Caco-2 (cell line): ENCODE results near the gene WDR86. TPM values are rescaled to one million over a fixed set of nuclear protein-coding genes. Genes with fewer than 3 reads are reported as not detected.

Source experiments
- BruUV-seq: library from RNA; stranded (reverse); fragments of 400-500 nt; replicated peaks from 2 replicates; lab custom pipeline; 2021; lab: Mats Ljungman, UMichigan
- CTCF ChIA-PET: fragments of 300-600 bp; sonication (Branson Sonifier 250); formaldehyde crosslinking; loops from one replicate; lab custom pipeline; 2022; ENCODE audit warnings: antibody characterized with exemption; lab: Charles Lee
- POLR2A ChIA-PET: fragments of 300-600 bp; sonication (Branson Sonifier 250); formaldehyde crosslinking; loops from one replicate; lab custom pipeline; 2022; ENCODE audit warnings: antibody characterized with exemption; lab: Charles Lee
- DNase-seq, 2 experiments: peaks; one replicate each; pipeline versions ENCODE4 v3.0.0 to v3.0.0-alpha.2; 2020 to 2022
- H3K27me3 ChIP-seq: replicated peaks from 2 replicates; pipeline ENCODE4 v1.6.0; 2011; ENCODE audit warnings: low read length; ENCODE audit not compliant: control insufficient read depth, insufficient read depth
- H3K36me3 ChIP-seq: 2 replicates; pipeline ENCODE4 v1.5.1; 2011; ENCODE audit warnings: low read length; ENCODE audit not compliant: control insufficient read depth, insufficient read depth
- H3K4me1 ChIP-seq: fragments of 250-450 bp; sonication (Bioruptor Pico); 2 replicates; pipeline ENCODE4 v1.5.1; 2020; ENCODE audit warnings: mild to moderate bottlenecking
- H3K4me3 ChIP-seq: 2 replicates; pipeline ENCODE4 v1.5.1; 2011; ENCODE audit warnings: low read depth, mild to moderate bottlenecking, control low read depth, low read length
- H3K9me3 ChIP-seq: fragments of 250-450 bp; sonication (Bioruptor Pico); 2 replicates; pipeline ENCODE4 v1.5.1; 2020; ENCODE audit warnings: mild to moderate bottlenecking, moderate library complexity
- H3K27ac Mint-ChIP-seq: one replicate; pipeline ENCODE4 v1.8.0; 2022; ENCODE audit warnings: mixed read lengths; ENCODE audit not compliant: unreplicated experiment
- H3K27me3 Mint-ChIP-seq: one replicate; pipeline ENCODE4 v1.8.0; 2022; ENCODE audit warnings: mixed read lengths; ENCODE audit not compliant: insufficient read depth, unreplicated experiment
- H3K36me3 Mint-ChIP-seq: one replicate; pipeline ENCODE4 v1.8.0; 2022; ENCODE audit warnings: mild to moderate bottlenecking, mixed read lengths; ENCODE audit not compliant: insufficient read depth, unreplicated experiment
- H3K4me1 Mint-ChIP-seq: one replicate; pipeline ENCODE4 v1.8.0; 2022; ENCODE audit warnings: low read depth, mixed read lengths; ENCODE audit not compliant: unreplicated experiment
- H3K4me3 Mint-ChIP-seq: one replicate; pipeline ENCODE4 v1.8.0; 2022; ENCODE audit warnings: mild to moderate bottlenecking, moderate library complexity, mixed read lengths; ENCODE audit not compliant: unreplicated experiment
- H3K9me3 Mint-ChIP-seq: one replicate; pipeline ENCODE4 v1.8.0; 2022; ENCODE audit warnings: mixed read lengths; ENCODE audit not compliant: unreplicated experiment
- intact Hi-C: fragments of 100-400 bp; cut with micrococcal nuclease; formaldehyde crosslinking; loops from one replicate; pipeline ENCODE4 v1.10.0; 2022; ENCODE audit not compliant: unreplicated experiment
- total RNA-seq: library from RNA; stranded (reverse); gene quantifications from 2 replicates; pipeline ENCODE4 v1.2.3, GENCODE V29; 2022
- TF ChIP-seq, protein P1 (sequence below), 2 experiments: fragments of 200-600 bp in 1 of 2; IDR thresholded peaks; 1 replicate in 1 of 2; 2 replicates in 1 of 2; pipeline versions ENCODE4 v1.5.1 to v1.8.0; 2011 to 2022; ENCODE audit warnings: antibody characterized with exemption in 1 of 2, control low read depth in 1 of 2, inconsistent platforms in 1 of 2, low read depth in 1 of 2, low read length in 1 of 2, mild to moderate bottlenecking in 1 of 2, moderate library complexity in 1 of 2; ENCODE audit not compliant: insufficient read depth in 1 of 2, severe bottlenecking in 1 of 2, unreplicated experiment in 1 of 2

WDR86 gene
- total RNA-seq, 1 experiment from 2014 or later, result 0.52 TPM

DNA sequence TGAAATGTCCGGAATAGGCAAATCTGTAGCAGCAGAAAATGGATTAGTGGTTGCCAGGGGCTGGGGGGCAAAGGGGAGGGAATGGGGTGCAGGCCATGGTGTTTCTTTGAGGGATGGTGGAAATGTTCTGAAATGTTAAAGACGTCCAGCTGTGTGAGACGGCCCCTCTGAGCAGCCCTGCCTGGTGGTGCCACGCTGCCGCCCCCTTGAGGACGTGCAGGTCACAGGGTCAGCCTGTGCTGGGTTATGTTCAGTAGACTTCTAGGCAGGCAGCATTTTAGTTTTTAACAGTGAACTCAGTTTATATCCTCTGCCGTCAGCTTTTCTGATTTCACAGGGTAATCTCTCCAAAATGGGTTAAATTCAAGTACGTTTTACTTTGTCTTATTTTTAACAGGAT is 58.8 kb downstream of the WDR86 start:
- BruUV-seq, result no TSS peak
- H3K4me1 ChIP-seq, result peaks cover 25% of the 10 kb centered on the region
- peaks cover 5% of the 10 kb centered on the region for H3K36me3 ChIP-seq
- peaks cover 16% of the 10 kb centered on the region for H3K4me1 Mint-ChIP-seq
- no peaks in the 10 kb centered on the region for H3K27me3 ChIP-seq
- intact Hi-C loops, result no loop called here
- peak; percentile 45 to 68 for DNase-seq
- no peak overlapping the region for H3K27ac Mint-ChIP-seq
- H3K36me3 Mint-ChIP-seq, result peaks cover 65% of the 10 kb centered on the region
- no peaks in the 10 kb centered on the region for H3K9me3 ChIP-seq
- POLR2A ChIA-PET, result no interaction called here
- H3K4me3 ChIP-seq, result no peak overlapping the region
- no peak overlapping the region for H3K4me3 Mint-ChIP-seq
- CTCF ChIA-PET, result interaction anchor here (0.6 to 1.5 kb wide), 3 partner anchors 10 to 66 kb away, joined by 3 to 5 read pairs (median 4); partner anchors contain the start of gene NUB1
- TF ChIP-seq, protein P1, sequence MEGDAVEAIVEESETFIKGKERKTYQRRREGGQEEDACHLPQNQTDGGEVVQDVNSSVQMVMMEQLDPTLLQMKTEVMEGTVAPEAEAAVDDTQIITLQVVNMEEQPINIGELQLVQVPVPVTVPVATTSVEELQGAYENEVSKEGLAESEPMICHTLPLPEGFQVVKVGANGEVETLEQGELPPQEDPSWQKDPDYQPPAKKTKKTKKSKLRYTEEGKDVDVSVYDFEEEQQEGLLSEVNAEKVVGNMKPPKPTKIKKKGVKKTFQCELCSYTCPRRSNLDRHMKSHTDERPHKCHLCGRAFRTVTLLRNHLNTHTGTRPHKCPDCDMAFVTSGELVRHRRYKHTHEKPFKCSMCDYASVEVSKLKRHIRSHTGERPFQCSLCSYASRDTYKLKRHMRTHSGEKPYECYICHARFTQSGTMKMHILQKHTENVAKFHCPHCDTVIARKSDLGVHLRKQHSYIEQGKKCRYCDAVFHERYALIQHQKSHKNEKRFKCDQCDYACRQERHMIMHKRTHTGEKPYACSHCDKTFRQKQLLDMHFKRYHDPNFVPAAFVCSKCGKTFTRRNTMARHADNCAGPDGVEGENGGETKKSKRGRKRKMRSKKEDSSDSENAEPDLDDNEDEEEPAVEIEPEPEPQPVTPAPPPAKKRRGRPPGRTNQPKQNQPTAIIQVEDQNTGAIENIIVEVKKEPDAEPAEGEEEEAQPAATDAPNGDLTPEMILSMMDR (IDR thresholded peaks at IDR 0.05; ENCODE audit: insufficient read depth in 1 of 2, low read depth in 1 of 2, low read length in 1 of 2, severe bottlenecking in 1 of 2, unreplicated experiment in 1 of 2), result peak; percentile 51 to 54
- no peaks in the 10 kb centered on the region for H3K9me3 Mint-ChIP-seq
- H3K27me3 Mint-ChIP-seq, result no peaks in the 10 kb centered on the region

DNA sequence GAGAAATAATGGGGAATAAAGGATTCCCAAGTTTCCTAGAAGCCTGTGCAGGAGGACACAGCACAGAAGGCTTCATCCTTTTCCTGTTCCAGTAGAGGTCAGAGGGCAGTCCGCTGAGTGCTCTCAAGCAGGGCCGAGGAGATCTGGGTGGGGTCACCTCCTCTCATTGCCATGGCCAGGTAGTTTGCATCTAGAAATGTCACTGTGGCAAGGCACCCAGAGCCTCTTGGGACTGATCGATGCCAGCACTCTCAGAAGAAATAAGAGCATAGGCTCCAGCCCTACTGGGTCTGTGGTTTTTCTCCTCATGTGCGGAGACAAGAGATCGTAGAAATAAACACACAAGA is 60.4 kb downstream of the WDR86 start:
- Histone ChIP-seq H3K4me3 (no peak overlapping the region), H3K4me1 (peaks cover 35% of the 10 kb centered on the region), H3K27me3 (no peaks in the 10 kb centered on the region), H3K9me3 (no peaks in the 10 kb centered on the region), H3K36me3 (peaks cover 3% of the 10 kb centered on the region)
- Mint-ChIP-seq H3K27me3 (no peaks in the 10 kb centered on the region), H3K4me1 (peaks cover 23% of the 10 kb centered on the region), H3K9me3 (no peaks in the 10 kb centered on the region), H3K36me3 (peaks cover 60% of the 10 kb centered on the region), H3K27ac (peak overlapping the region; percentile 62), H3K4me3 (peak overlapping the region; percentile 65)
- TF ChIP-seq, protein P1 (IDR thresholded peaks at IDR 0.05; ENCODE audit: insufficient read depth in 1 of 2, low read depth in 1 of 2, low read length in 1 of 2, severe bottlenecking in 1 of 2, unreplicated experiment in 1 of 2), result no peak
- DNase-seq, result no peak
- ChIA-PET POLR2A (no interaction called here), CTCF (interaction anchor here (1.0 to 1.5 kb wide), 3 partner anchors 8 to 34 kb away, joined by 3 to 5 read pairs (median 5); partner anchors contain the start of gene NUB1)
- intact Hi-C loops, result no loop called here
- TSS peak; percentile 95 for BruUV-seq

DNA sequence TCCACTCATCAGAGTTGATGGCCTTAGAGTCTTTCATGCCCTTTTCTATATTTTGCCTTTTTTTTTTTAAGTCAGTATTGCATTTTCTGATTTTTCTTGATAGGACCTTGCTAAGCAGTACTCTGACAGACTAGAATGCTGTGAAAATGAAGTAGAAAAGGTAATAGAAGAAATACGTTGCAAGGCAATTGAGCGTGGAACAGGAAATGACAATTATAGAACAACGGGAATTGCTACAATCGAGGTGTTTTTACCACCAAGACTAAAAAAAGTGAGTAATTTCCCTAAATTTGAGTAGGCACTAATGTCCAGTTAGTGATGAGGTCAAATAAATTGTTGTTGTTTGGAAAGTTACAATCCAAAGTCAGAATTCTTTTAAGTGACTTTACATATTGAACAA is 60.9 kb downstream of the WDR86 start:
- no peak for DNase-seq
- H3K27me3 ChIP-seq, result no peaks in the 10 kb centered on the region
- no peak overlapping the region for H3K27ac Mint-ChIP-seq
- H3K27me3 Mint-ChIP-seq, result no peaks in the 10 kb centered on the region
- peaks cover 55% of the 10 kb centered on the region for H3K36me3 Mint-ChIP-seq
- H3K4me1 ChIP-seq, result peaks cover 35% of the 10 kb centered on the region
- no peaks in the 10 kb centered on the region for H3K9me3 Mint-ChIP-seq
- H3K9me3 ChIP-seq, result no peaks in the 10 kb centered on the region
- intact Hi-C loops, result no loop called here
- no peak overlapping the region for H3K4me3 ChIP-seq
- ChIA-PET POLR2A (no interaction called here), CTCF (no interaction called here)
- peaks cover 23% of the 10 kb centered on the region for H3K4me1 Mint-ChIP-seq
- TF ChIP-seq, protein P1 (IDR thresholded peaks at IDR 0.05; ENCODE audit: insufficient read depth in 1 of 2, low read depth in 1 of 2, low read length in 1 of 2, severe bottlenecking in 1 of 2, unreplicated experiment in 1 of 2), result no peak
- H3K36me3 ChIP-seq, result peaks cover 3% of the 10 kb centered on the region
- BruUV-seq, result no TSS peak
- H3K4me3 Mint-ChIP-seq, result no peak overlapping the region
